NCI-H82 (cell line): ENCODE results near the gene SCAPER.
"Not testable (repeated sequence)": the region's sequence is repeated elsewhere in the genome, so short reads cannot be mapped to it uniquely, and the experiment has no call there.

Experiments used
- DNase-seq: peaks from one replicate; lab custom pipeline; 2025; lab: John Stamatoyannopoulos, UW

SCAPER gene

GRCh38 chr15:76904461-76905012, 603 bp downstream of the SCAPER start:
- DNase-seq, result peak; percentile 75

GRCh38 chr15:76903251-76903681, 1.9 kb downstream of the SCAPER start:
- DNase-seq, result peak; percentile 72

GRCh38 chr15:76901965-76902364, 3.2 kb downstream of the SCAPER start:
- DNase-seq, result no peak

- DNase-seq, result not testable (repeated sequence)
These were observed 5.2 kb downstream of the SCAPER start for GRCh38 chr15:76899931-76900310.

GRCh38 chr15:76899176-76899930, 5.8 kb downstream of the SCAPER start:
- not testable (repeated sequence) for DNase-seq

- DNase-seq, result no peak
These were observed 7.0 kb downstream of the SCAPER start for GRCh38 chr15:76898102-76898501.

GRCh38 chr15:76894174-76894573, 11.0 kb downstream of the SCAPER start:
- no peak for DNase-seq

- not testable (repeated sequence) for DNase-seq
These were observed 12.3 kb downstream of the SCAPER start for GRCh38 chr15:76892836-76893235.

GRCh38 chr15:76887280-76888141, 17.6 kb downstream of the SCAPER start:
- not testable (repeated sequence) for DNase-seq

- no peak for DNase-seq
These were observed 19.9 kb downstream of the SCAPER start for GRCh38 chr15:76885212-76885611.

GRCh38 chr15:76875911-76876310, 29.2 kb downstream of the SCAPER start:
- no peak for DNase-seq

- DNase-seq, result not testable (repeated sequence)
These were observed 32.1 kb downstream of the SCAPER start for GRCh38 chr15:76873066-76873465.

GRCh38 chr15:76871930-76872329, 33.2 kb downstream of the SCAPER start:
- DNase-seq, result no peak

- no peak for DNase-seq
These were observed 36.4 kb downstream of the SCAPER start for GRCh38 chr15:76868740-76869139.

GRCh38 chr15:76866716-76867321, 38.3 kb downstream of the SCAPER start:
- DNase-seq, result peak; percentile 54

- DNase-seq, result peak; percentile 5
These were observed 39.1 kb downstream of the SCAPER start for GRCh38 chr15:76866008-76866407.

GRCh38 chr15:76865548-76865991, 39.6 kb downstream of the SCAPER start:
- DNase-seq, result no peak

GRCh38 chr15:76864586-76864985, 40.6 kb downstream of the SCAPER start:
- no peak for DNase-seq

- DNase-seq, result peak; percentile 24
These were observed 41.4 kb downstream of the SCAPER start for GRCh38 chr15:76863693-76864092.

- DNase-seq, result peak; percentile 80
These were observed 42.0 kb downstream of the SCAPER start for GRCh38 chr15:76863123-76863522.

- DNase-seq, result peak; percentile 89
These were observed 43.2 kb downstream of the SCAPER start for GRCh38 chr15:76861815-76862397.

- no peak for DNase-seq
These were observed 44.9 kb downstream of the SCAPER start for GRCh38 chr15:76860201-76860600.
